ENCODE results near the gene USP10.
A peak's percentile ranks its signal among the peaks of the same experiment; 100 is the strongest.

Gene USP10

GRCh38 chr16:84800158-84800978 is 100.6 kb downstream of the USP10 start:
- no peak for DNase-seq
- in situ Hi-C loops (cut with HindIII; ENCODE audit: low pct_ligation_motif_present, low pct_unique_long_range_greater_than_20kb, low sequenced_read_pairs) = no loop called here

GRCh38 chr16:84803146-84803545 is 103.3 kb downstream of the USP10 start:
- in situ Hi-C loops (cut with HindIII; ENCODE audit: low pct_ligation_motif_present, low pct_unique_long_range_greater_than_20kb, low sequenced_read_pairs) = no loop called here
- DNase-seq = no peak

- in situ Hi-C loops (cut with HindIII; ENCODE audit: low pct_ligation_motif_present, low pct_unique_long_range_greater_than_20kb, low sequenced_read_pairs) = no loop called here
These were observed 104.5 kb downstream of the USP10 start for GRCh38 chr16:84804326-84804725.

GRCh38 chr16:84806256-84806889 is 106.6 kb downstream of the USP10 start:
- in situ Hi-C loops (cut with HindIII; ENCODE audit: low pct_ligation_motif_present, low pct_unique_long_range_greater_than_20kb, low sequenced_read_pairs) = no loop called here
- DNase-seq = peak; percentile 66

More at GRCh38 chr16:84804326-84804725, 104.5 kb downstream of the USP10 start:
- DNase-seq = no peak

GRCh38 chr16:84806890-84807258 is 107.1 kb downstream of the USP10 start:
- in situ Hi-C loops (cut with HindIII; ENCODE audit: low pct_ligation_motif_present, low pct_unique_long_range_greater_than_20kb, low sequenced_read_pairs) = no loop called here
- no peak for DNase-seq

- in situ Hi-C loops (cut with HindIII; ENCODE audit: low pct_ligation_motif_present, low pct_unique_long_range_greater_than_20kb, low sequenced_read_pairs) = no loop called here
- no peak for DNase-seq
These were observed 108.0 kb downstream of the USP10 start for GRCh38 chr16:84807776-84808175.

GRCh38 chr16:84808826-84809225 is 109.0 kb downstream of the USP10 start:
- no peak for DNase-seq
- in situ Hi-C loops (cut with HindIII; ENCODE audit: low pct_ligation_motif_present, low pct_unique_long_range_greater_than_20kb, low sequenced_read_pairs) = no loop called here

GRCh38 chr16:84810518-84811273 is 110.9 kb downstream of the USP10 start:
- no peak for DNase-seq

GRCh38 chr16:84811529-84811928 is 111.7 kb downstream of the USP10 start:
- in situ Hi-C loops (cut with HindIII; ENCODE audit: low pct_ligation_motif_present, low pct_unique_long_range_greater_than_20kb, low sequenced_read_pairs) = no loop called here
- no peak for DNase-seq

More at GRCh38 chr16:84810518-84811273, 110.9 kb downstream of the USP10 start:
- in situ Hi-C loops (cut with HindIII; ENCODE audit: low pct_ligation_motif_present, low pct_unique_long_range_greater_than_20kb, low sequenced_read_pairs) = no loop called here

- in situ Hi-C loops (cut with HindIII; ENCODE audit: low pct_ligation_motif_present, low pct_unique_long_range_greater_than_20kb, low sequenced_read_pairs) = no loop called here
- DNase-seq = no peak
These were observed 113.5 kb downstream of the USP10 start for GRCh38 chr16:84813141-84813934.

- in situ Hi-C loops (cut with HindIII; ENCODE audit: low pct_ligation_motif_present, low pct_unique_long_range_greater_than_20kb, low sequenced_read_pairs) = no loop called here
- no peak for DNase-seq
These were observed 115.7 kb downstream of the USP10 start for GRCh38 chr16:84815462-84815861.

GRCh38 chr16:84816023-84816422 is 116.2 kb downstream of the USP10 start:
- DNase-seq = no peak
- in situ Hi-C loops (cut with HindIII; ENCODE audit: low pct_ligation_motif_present, low pct_unique_long_range_greater_than_20kb, low sequenced_read_pairs) = no loop called here

- in situ Hi-C loops (cut with HindIII; ENCODE audit: low pct_ligation_motif_present, low pct_unique_long_range_greater_than_20kb, low sequenced_read_pairs) = no loop called here
- no peak for DNase-seq
These were observed 116.7 kb downstream of the USP10 start for GRCh38 chr16:84816485-84816884.

GRCh38 chr16:84817206-84817605 is 117.4 kb downstream of the USP10 start:
- DNase-seq = no peak
- in situ Hi-C loops (cut with HindIII; ENCODE audit: low pct_ligation_motif_present, low pct_unique_long_range_greater_than_20kb, low sequenced_read_pairs) = no loop called here

GRCh38 chr16:84817613-84818012 is 117.8 kb downstream of the USP10 start:
- DNase-seq = no peak
- in situ Hi-C loops (cut with HindIII; ENCODE audit: low pct_ligation_motif_present, low pct_unique_long_range_greater_than_20kb, low sequenced_read_pairs) = no loop called here

- in situ Hi-C loops (cut with HindIII; ENCODE audit: low pct_ligation_motif_present, low pct_unique_long_range_greater_than_20kb, low sequenced_read_pairs) = no loop called here
- no peak for DNase-seq
These were observed 118.3 kb downstream of the USP10 start for GRCh38 chr16:84818133-84818532.

- in situ Hi-C loops (cut with HindIII; ENCODE audit: low pct_ligation_motif_present, low pct_unique_long_range_greater_than_20kb, low sequenced_read_pairs) = no loop called here
These were observed 119.3 kb downstream of the USP10 start for GRCh38 chr16:84818989-84819643.

GRCh38 chr16:84819644-84820304 is 120.0 kb downstream of the USP10 start, which contains the start of gene CRISPLD2:
TSS of gene CRISPLD2 (plus strand) at chr16:84819985. CDS start at chr16:84838496, 18,511 bp downstream.
- in situ Hi-C loops (cut with HindIII; ENCODE audit: low pct_ligation_motif_present, low pct_unique_long_range_greater_than_20kb, low sequenced_read_pairs) = no loop called here
- DNase-seq = peak; percentile 95

More at GRCh38 chr16:84818989-84819643, 119.3 kb downstream of the USP10 start:
- DNase-seq = no peak

Measured in ACHN (cell line).